ENCODE data around the gene HOXA9.

GRCh38 chr7:27151931-27152815 is 13.2 kb downstream of the HOXA9 start, which contains the start of gene HOXA3:
- TF ChIP-seq CSDC2 (CRISPR knock-in tag; IDR thresholded peaks at IDR 0.05) (no peak), GLIS3 (CRISPR knock-in tag; IDR thresholded peaks at IDR 0.05) (no peak), ISL1 (CRISPR knock-in tag; IDR thresholded peaks at IDR 0.05) (no peak), CREB5 (CRISPR knock-in tag; IDR thresholded peaks at IDR 0.05; ENCODE audit: low read depth) (no peak), ZNF565 (CRISPR knock-in tag; conservative IDR thresholded peaks at IDR 0.05; ENCODE audit: low read depth) (no peak), RARB (CRISPR knock-in tag; IDR thresholded peaks at IDR 0.05) (no peak), ZFP30 (CRISPR knock-in tag; IDR thresholded peaks at IDR 0.05) (no peak), OSR1 (CRISPR knock-in tag; IDR thresholded peaks at IDR 0.05) (no peak), ZNF8 (CRISPR knock-in tag; IDR thresholded peaks at IDR 0.05) (no peak)
- TF ChIP-seq, protein P1, sequence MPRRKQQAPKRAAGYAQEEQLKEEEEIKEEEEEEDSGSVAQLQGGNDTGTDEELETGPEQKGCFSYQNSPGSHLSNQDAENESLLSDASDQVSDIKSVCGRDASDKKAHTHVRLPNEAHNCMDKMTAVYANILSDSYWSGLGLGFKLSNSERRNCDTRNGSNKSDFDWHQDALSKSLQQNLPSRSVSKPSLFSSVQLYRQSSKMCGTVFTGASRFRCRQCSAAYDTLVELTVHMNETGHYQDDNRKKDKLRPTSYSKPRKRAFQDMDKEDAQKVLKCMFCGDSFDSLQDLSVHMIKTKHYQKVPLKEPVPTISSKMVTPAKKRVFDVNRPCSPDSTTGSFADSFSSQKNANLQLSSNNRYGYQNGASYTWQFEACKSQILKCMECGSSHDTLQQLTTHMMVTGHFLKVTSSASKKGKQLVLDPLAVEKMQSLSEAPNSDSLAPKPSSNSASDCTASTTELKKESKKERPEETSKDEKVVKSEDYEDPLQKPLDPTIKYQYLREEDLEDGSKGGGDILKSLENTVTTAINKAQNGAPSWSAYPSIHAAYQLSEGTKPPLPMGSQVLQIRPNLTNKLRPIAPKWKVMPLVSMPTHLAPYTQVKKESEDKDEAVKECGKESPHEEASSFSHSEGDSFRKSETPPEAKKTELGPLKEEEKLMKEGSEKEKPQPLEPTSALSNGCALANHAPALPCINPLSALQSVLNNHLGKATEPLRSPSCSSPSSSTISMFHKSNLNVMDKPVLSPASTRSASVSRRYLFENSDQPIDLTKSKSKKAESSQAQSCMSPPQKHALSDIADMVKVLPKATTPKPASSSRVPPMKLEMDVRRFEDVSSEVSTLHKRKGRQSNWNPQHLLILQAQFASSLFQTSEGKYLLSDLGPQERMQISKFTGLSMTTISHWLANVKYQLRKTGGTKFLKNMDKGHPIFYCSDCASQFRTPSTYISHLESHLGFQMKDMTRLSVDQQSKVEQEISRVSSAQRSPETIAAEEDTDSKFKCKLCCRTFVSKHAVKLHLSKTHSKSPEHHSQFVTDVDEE (CRISPR knock-in tag; IDR thresholded peaks at IDR 0.05) = no peak
